ENCODE measurements around the gene PARP15.
"Not testable (repeated sequence)": the region's sequence is repeated elsewhere in the genome, so short reads cannot be mapped to it uniquely, and the experiment has no call there.

Gene PARP15

DNA sequence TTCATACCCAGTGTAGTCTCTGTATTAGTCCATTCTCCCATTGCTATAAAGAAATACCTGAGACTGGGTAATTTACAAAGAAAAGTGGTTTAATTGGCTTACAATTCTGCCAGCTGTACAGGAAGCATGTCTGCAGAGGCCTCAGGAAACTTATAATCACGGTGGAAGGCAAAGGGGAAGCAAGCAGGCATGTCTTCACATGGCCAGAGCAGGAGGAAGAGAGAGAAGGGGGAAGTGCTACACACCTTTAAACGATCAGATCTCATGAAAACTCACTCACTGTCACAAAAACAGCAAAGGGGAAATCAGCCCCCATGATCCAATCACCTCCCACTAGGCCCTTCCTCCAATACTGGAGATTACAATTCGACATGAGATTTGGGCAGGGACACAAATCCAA lies 96.9 kb downstream of the PARP15 start:
- DNase-seq = no peak

- DNase-seq = no peak
Measured at GRCh38 chr3:122676759-122677158, 99.3 kb downstream of the PARP15 start.

GRCh38 chr3:122677216-122677615 lies 99.8 kb downstream of the PARP15 start:
- no peak for DNase-seq

DNA sequence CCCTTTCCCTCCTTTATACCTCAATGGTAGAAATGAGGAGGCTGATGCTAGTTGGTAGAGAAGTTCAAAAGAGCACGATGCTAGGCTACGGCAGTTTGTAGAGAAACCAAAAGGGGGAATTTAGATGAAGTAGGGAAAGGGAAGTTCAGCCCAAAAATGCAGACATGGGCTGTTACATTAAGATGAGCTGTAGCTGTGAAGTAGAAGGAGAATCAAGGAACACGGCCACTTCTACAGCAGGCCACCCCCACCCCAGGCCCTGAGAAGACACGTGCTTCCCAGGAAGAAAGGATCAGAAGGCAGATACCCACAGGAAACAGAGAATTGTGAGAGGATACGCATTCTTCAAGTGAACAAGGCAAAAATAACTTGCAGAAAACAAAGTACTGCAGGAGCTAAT lies 101.1 kb downstream of the PARP15 start:
- no peak for DNase-seq

DNA sequence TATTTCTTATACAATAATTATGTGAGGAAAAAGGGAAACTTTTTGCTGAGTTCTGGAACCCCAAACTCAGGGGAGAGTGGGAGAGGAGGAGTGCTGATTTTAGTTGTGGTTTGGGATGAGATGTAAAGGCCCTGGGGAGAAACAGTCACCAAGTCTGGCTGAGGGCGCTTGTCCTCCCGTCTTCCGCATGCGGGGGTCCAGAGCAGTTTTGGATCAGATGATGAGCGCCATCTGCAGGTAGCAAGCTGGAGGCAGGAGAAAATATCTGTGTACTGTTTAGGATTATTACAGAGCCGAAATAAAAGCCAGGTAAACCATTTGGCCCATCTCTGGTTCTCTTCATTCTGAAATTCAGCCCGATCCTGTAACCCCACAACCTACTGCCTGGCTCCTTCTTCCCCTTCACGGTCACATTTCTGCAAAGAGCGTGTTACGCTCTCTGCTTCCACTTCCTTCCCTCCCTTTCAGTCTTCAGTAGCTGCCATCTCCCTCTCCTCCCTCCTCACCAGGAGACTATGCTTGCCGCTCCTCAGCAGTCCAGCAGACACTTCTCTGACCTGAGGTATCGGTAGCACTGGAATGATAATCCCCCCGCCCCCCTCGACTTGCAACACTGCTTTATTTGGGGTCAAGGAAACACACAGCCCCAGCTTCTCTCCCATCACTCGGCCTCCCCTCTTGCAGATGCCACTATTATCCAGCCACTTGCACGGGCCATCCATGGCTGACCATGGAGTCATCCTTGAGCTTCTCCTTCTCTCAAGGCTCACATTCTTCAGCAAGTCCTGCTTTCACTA lies 101.8 kb downstream of the PARP15 start:
- peak; percentile 83 to 87 for DNase-seq

DNA sequence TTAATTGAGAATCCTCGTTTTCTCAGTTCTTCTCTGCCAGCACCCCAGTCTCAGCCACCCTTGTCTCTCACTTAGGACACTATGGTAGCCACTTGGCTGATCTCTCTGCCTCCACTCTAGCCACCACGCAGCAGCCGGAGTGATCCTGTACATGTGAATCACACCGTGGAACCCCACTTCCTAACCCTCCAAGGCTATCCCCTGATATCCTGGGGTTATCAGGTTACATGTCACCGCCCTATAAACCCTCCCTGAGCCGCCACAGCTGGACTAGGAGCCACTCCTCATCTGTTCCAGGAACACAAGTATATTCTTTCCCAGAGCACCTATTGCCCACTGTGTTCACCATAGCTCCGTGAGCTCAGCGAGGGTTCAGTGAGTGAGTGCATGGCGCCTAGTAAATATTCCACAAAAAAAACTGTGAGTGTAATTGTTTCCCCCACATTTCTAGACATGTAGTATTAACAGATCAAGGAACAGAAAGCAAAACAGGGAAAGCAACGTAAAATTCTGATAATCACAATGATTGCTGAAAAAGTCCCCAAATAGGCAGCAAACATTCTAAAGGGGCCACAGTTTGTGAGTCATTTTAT lies 102.5 kb downstream of the PARP15 start:
- DNase-seq = peak in 1 of 2 donors; percentile 14

- peak; percentile 65 for DNase-seq
Measured at GRCh38 chr3:122680475-122681283, 103.2 kb downstream of the PARP15 start, which contains the start of gene PARP14. TSS of gene PARP14 (plus strand) at chr3:122680839. CDS start at chr3:122680884, 45 bp downstream.

GRCh38 chr3:122681284-122681973 lies 104.0 kb downstream of the PARP15 start:
- peak in 1 of 2 donors; percentile 11 for DNase-seq

DNA sequence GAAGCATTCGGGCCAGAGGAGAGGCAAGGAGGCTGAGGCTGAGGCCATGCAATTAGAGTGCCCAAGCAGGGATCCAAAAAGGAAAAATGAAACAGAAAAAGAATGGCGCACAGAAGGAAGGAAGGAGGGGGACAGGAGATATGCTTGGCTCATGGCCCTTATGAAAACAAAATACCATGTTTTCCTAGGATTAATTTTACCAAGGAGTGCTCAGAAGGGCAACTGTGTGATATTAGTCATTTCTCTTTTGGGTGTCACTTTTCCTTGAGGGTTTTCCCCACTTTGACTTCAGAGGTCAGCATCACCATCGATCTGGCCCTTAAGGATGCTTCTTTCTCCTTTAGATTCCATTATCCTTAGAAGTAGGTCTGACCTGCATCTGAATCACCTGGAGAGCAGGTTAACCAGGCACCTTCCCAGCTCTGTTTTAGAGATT lies 104.5 kb downstream of the PARP15 start:
- DNase-seq = no peak

- DNase-seq = not testable (repeated sequence)
Measured at GRCh38 chr3:122682778-122683411, 105.4 kb downstream of the PARP15 start.

- no peak for DNase-seq
Measured at GRCh38 chr3:122687298-122687697, 109.8 kb downstream of the PARP15 start.
